Measurements from ENCODE around the gene SLC39A9.

SLC39A9 gene

DNA sequence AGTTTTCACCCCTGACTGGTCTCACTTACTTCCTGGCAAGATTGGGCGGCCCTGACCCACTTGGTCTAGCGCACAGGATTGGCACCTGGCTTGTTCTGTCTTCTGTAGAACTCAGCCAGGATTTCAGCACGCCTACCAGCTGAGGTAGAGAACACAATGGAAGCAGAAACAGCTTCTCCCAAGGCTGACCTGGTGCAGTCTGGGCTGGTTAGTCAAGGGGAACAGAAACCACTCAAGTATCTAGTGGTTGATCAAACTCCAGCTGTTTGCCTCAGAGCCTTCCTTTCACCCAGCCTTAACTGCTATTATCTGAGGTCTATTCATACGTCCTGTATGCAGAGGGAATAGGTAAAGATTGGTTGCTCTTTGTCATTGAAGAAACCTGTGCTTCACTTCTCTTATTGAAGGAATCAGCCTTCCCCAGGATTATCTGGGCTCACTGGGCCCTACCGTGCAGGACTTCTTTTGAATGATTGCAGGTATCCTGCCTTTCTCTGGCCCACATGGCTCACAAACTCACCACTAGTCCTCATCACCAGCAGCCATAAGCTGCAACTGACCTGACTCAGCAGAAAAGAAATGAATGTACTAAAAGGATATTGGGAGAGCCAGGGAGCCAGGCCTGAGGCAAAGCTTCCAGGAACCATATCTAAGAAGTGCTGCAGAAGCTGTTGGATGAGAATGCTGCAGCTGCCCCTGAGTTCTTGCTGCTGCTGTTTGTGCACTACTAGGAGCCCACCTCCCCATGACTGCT lies 83.5 kb downstream of the SLC39A9 start:
- no peaks in the 10 kb centered on the region for H3K36me3 Mint-ChIP-seq
- H3K4me3 Mint-ChIP-seq = no peak overlapping the region
- no peaks in the 10 kb centered on the region for H3K9me3 Mint-ChIP-seq
- DNase-seq (ENCODE audit: low spot score in 2 of 2) = no peak
- H3K4me1 Mint-ChIP-seq = peaks cover 5% of the 10 kb centered on the region
- H3K27ac Mint-ChIP-seq = no peak overlapping the region
- peak; percentile 80 for ATAC-seq (ENCODE audit: low read depth)
- peaks cover 19% of the 10 kb centered on the region for H3K27me3 Mint-ChIP-seq

DNA sequence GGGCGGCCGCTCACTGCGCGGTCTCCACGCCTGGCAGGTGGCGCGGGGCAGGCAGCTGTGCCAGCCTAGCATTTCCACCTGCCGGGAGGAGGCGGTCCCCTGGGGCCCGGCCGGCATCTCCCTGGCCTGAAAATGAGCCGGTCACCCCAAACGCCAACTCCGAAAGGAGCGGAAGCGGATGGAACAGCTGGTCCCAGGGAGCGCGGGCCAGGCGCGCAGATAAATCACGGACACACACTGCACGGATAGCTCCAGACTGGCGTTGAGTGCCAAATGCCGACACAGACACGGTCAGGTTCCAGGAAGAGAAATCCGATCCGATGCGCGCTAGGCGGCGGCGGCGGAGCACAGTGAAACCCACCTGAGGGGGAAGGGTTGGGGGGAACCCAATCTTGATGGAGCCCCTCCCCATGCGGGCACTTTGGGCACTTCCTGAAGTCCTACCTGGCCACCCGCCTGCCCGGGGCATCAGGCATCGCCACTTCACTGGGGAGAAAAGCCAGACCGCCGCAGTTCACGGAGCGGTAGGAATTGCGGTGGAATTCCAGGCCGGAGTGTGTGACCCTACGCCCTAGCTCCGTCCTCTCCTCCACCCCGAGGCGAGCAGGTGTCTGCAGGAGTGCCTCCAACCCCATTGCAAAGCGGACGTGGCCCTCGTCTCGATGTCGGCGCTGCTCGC lies 85.4 kb downstream of the SLC39A9 start:
- ATAC-seq (ENCODE audit: low read depth) (no peak), DNase-seq (ENCODE audit: low spot score in 2 of 2) (no peak)
- Mint-ChIP-seq H3K4me3 (peak overlapping the region; percentile 51), H3K27ac (no peak overlapping the region), H3K36me3 (no peaks in the 10 kb centered on the region), H3K9me3 (no peaks in the 10 kb centered on the region), H3K27me3 (peaks cover 22% of the 10 kb centered on the region), H3K4me1 (peaks cover 5% of the 10 kb centered on the region)

DNA sequence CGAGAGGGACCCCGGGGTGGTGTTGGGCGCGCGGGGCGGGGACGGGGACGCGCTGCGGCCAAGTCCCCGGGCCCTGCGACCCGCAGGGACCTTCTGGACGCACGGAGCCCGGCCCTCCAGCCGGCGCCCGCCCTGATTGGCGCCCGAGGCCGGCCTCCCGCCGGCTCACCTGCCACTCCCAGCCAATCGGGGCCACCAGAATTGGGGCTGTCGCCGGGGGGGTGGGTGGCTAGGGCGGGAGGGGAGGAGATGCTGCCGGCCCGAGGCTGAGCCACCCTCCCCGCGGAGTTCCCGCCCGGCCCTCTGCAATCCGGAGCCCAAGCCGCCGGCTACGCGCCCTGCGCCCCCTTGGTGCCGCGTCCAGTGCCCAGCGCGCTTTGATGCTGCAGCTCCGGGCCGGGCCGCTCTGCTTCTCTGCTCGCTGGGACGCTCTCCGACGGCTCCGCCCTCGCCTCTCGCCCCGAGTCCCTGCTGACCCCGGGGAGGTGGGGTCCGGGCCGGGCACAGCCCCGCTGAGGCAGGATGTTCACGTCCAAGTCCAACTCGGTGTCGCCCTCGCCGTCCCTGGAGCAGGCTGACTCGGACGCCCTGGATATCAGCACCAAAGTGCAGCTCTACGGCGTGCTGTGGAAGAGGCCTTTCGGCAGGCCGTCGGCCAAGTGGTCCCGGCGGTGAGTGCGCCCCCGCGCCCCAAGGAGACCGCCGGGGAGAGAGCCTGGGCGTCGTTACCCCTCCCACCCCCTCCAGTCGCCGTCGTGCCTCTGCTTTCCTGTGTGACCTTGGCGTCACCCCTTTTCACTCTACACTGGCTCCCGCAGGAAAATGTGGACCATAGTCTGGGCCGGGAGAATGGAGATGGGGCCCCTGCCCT lies 86.2 kb downstream of the SLC39A9 start, which contains the start of gene PLEKHD1:
PLEKHD1 (plus strand) TSS at position 285 of the 871 bp plus-strand sequence; CDS start at position 523, 238 bp downstream.
- H3K9me3 Mint-ChIP-seq = no peaks in the 10 kb centered on the region

DNA sequence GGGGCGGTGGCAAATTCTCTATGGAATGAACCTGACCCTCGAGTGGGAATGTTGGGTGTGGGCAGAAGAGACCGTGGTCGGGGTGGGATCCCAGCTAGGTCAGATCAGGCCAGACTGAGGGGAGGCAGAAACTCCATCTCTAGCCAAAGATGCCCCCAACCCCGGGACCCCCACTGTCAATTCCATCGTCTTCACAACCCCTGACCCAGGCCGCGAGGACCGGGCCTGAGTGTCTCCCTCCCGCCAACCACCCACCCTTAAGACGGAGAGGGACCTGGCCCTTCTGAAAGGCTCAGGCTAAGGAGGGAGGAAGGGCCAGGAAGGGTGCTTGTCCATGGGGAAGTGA lies 86.8 kb downstream of the SLC39A9 start:
- Mint-ChIP-seq H3K36me3 (no peaks in the 10 kb centered on the region), H3K4me1 (peaks cover 2% of the 10 kb centered on the region), H3K27ac (no peak overlapping the region), H3K4me3 (no peak overlapping the region), H3K27me3 (peaks cover 15% of the 10 kb centered on the region), H3K9me3 (no peaks in the 10 kb centered on the region)
- DNase-seq (ENCODE audit: low spot score in 2 of 2) (no peak), ATAC-seq (ENCODE audit: low read depth) (no peak)

More for the DNA sequence above, 86.2 kb downstream of the SLC39A9 start, which contains the start of gene PLEKHD1:
- Mint-ChIP-seq H3K4me3 (peak within 1 kb of the TSS; percentile 51), H3K36me3 (no peaks in the 10 kb centered on the region), H3K27ac (no peak within 1 kb of the TSS), H3K4me1 (peaks cover 5% of the 10 kb centered on the region), H3K27me3 (peaks cover 18% of the 10 kb centered on the region)
- DNase-seq (ENCODE audit: low spot score in 2 of 2) (no peak), ATAC-seq (ENCODE audit: low read depth) (no peak)

DNA sequence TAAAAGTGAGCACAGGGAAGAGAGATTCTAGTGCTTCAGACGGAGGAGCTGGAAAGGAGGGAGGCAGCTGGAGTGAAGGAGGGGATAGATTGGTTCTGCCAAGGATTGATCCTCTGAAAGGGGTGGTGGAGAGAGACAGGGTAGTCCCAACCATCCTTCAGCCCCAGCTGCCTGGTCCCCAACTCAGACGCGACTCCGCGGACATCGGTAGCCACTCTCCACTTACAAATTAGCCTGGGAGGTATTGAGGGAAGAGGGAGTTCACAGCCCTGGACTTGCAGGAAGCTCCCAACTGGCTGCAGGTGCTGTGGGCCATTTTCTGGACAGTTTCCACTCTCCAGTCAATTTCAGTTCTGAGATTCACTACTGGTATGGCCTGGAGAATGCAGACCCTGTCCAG lies 87.2 kb downstream of the SLC39A9 start:
- peaks cover 15% of the 10 kb centered on the region for H3K27me3 Mint-ChIP-seq
- H3K36me3 Mint-ChIP-seq = no peaks in the 10 kb centered on the region
- H3K4me1 Mint-ChIP-seq = peaks cover 2% of the 10 kb centered on the region
- no peaks in the 10 kb centered on the region for H3K9me3 Mint-ChIP-seq
- ATAC-seq (ENCODE audit: low read depth) = no peak
- H3K27ac Mint-ChIP-seq = no peak overlapping the region
- no peak overlapping the region for H3K4me3 Mint-ChIP-seq
- DNase-seq (ENCODE audit: low spot score in 2 of 2) = no peak

DNA sequence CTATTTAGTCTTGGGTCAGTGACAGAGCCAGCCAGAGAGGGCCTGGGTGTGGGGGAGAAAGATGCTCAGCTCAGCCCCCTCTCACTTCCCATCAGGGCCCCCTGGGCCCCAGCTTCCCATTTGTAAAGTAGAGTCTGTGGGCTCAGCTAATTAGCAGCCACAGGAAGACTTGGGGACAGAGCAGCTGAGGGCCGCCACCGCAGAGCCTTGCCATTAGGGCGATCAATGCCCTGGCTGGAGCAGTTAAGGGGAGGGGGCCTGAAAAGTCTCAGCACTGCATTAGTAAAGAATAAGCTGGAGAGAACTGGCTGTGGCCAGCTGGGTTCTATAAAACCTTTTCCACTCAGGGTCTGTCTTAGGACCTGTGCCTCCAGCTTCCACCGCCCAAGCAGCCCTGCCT lies 88.7 kb downstream of the SLC39A9 start:
- peaks cover 15% of the 10 kb centered on the region for H3K27me3 Mint-ChIP-seq
- H3K9me3 Mint-ChIP-seq = no peaks in the 10 kb centered on the region
- no peak for DNase-seq (ENCODE audit: low spot score in 2 of 2)
- no peak overlapping the region for H3K27ac Mint-ChIP-seq
- no peaks in the 10 kb centered on the region for H3K4me1 Mint-ChIP-seq
- no peak for ATAC-seq (ENCODE audit: low read depth)
- no peak overlapping the region for H3K4me3 Mint-ChIP-seq
- H3K36me3 Mint-ChIP-seq = no peaks in the 10 kb centered on the region

DNA sequence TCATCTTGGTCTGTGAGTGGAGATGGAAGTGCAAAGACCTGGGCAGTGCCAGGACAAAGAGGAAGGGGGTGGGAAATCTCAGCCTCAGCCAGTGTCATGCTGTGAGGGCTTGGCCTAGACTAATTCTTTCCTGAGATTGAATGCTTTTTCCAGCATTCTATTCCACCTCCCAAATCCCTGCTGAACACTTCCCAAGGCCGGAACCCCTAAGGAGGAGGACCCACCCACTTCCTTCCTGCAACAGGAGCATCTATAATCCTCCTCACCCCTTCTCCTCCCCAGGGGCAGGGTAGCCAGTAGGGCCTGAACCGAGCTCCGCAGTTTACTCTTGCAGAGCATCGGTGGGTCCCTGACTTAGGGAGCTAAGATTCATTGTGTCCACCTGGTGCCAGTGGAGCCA lies 89.3 kb downstream of the SLC39A9 start:
- no peak overlapping the region for H3K4me3 Mint-ChIP-seq
- peaks cover 15% of the 10 kb centered on the region for H3K27me3 Mint-ChIP-seq
- H3K27ac Mint-ChIP-seq = no peak overlapping the region
- H3K9me3 Mint-ChIP-seq = no peaks in the 10 kb centered on the region
- no peaks in the 10 kb centered on the region for H3K4me1 Mint-ChIP-seq
- DNase-seq (ENCODE audit: low spot score in 2 of 2) (no peak), ATAC-seq (ENCODE audit: low read depth) (no peak)
- H3K36me3 Mint-ChIP-seq = no peaks in the 10 kb centered on the region

DNA sequence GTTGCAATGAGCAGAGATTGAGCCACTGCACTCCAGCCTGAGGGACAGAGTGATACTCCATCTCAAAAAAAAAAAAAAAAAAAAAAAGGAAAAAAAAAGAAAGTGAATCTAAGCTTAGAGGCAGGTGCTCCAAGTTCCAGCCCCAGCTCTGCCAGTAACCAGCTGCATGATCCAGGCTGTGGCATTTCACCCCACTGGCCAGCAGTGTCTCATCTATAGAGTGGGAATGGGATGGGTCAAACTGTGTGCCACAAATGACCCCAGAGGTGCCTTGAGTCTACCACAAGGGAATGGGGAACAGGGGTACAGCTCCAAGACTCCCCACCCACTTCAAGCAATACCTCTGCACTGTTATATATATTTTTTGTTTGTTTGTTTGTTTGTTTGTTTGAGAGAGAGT lies 91.0 kb downstream of the SLC39A9 start:
- ATAC-seq (ENCODE audit: low read depth) (no peak), DNase-seq (ENCODE audit: low spot score in 2 of 2) (no peak)
- Mint-ChIP-seq H3K27ac (no peak overlapping the region), H3K36me3 (no peaks in the 10 kb centered on the region), H3K4me3 (no peak overlapping the region), H3K9me3 (no peaks in the 10 kb centered on the region), H3K27me3 (peaks cover 10% of the 10 kb centered on the region), H3K4me1 (no peaks in the 10 kb centered on the region)

DNA sequence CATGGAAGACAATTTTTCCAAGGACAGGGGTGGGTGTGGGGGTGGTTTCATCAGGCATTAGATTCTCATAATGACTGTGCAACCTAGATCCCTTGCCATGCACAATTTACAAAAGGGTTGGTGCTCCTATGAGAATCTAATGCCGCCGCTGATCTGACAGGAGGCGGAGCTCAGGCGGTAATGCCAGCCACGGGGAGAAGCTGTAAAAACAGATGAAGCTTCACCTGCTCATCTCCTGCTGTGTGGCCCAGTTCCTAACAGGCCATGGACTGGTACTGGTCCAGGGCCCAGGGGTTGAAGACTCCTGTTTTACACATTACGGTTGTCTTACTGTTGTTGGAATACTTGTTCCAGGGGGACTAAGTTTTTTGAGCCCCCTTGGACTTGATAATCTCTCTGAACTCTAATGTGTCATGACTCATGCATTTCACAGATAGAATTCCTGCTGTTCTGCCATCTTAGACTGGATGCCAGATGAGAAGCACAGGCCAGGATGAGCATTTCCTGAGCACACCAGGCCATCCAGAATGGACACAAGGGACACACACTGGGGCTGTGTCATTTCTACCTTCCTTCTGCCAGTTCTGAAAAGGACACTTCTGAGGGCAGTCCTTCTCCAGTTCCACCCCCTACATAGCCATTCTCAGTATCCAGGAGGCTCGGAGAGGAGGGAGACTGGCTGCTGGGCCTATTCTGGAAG lies 91.9 kb downstream of the SLC39A9 start:
- H3K4me1 Mint-ChIP-seq = no peaks in the 10 kb centered on the region
- H3K27me3 Mint-ChIP-seq = peaks cover 15% of the 10 kb centered on the region
- no peak for ATAC-seq (ENCODE audit: low read depth)

DNA sequence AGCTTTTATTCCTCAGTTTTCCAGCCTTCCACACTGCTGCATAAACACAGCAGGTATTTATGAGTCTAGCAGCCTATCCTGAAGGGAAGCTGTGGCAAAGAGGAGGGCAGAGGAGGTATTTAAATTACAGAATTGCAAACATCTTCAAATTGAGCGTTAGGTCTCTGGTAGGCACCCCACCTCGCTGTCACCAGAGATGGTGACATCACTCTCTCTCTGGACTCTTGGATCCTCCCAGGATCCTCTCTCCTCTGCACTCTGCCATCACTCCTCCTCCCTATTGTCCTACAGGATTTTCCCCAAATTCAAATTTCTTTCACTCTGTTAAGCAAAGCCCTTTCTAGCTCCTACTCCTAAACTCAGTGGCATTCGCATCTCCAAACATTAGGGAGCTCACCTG lies 92.7 kb downstream of the SLC39A9 start:
- Mint-ChIP-seq H3K36me3 (peaks cover 1% of the 10 kb centered on the region), H3K27me3 (peaks cover 16% of the 10 kb centered on the region), H3K9me3 (no peaks in the 10 kb centered on the region), H3K4me3 (no peak overlapping the region), H3K4me1 (no peaks in the 10 kb centered on the region), H3K27ac (no peak overlapping the region)
- ATAC-seq (ENCODE audit: low read depth) (no peak), DNase-seq (ENCODE audit: low spot score in 2 of 2) (no peak)

More for the DNA sequence above, 91.9 kb downstream of the SLC39A9 start:
- H3K27ac Mint-ChIP-seq = no peak overlapping the region
- H3K9me3 Mint-ChIP-seq = no peaks in the 10 kb centered on the region
- H3K36me3 Mint-ChIP-seq = no peaks in the 10 kb centered on the region
- H3K4me3 Mint-ChIP-seq = no peak overlapping the region
- DNase-seq (ENCODE audit: low spot score in 2 of 2) = no peak

DNA sequence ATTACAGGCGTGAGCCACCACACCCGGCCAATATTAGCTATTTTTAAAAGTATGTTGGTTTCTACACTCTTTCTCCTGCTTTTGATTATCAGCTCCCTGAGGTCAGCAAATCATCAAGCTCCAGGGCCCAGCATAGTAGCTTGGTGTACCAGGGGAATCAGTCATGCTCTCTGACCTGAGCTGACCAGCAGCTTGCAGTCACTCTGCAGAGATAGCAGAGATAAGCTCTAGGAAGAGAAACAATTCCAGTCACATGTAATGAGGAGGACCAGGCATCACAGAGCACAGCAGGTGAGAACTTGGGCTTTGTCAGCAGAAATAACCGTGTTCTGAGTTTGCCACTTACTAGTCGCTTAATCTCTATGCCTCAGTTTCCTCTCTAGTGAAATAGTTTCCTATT lies 94.5 kb downstream of the SLC39A9 start:
- no peaks in the 10 kb centered on the region for H3K9me3 Mint-ChIP-seq
- H3K4me3 Mint-ChIP-seq = no peak overlapping the region
- ATAC-seq (ENCODE audit: low read depth) = no peak
- peaks cover 1% of the 10 kb centered on the region for H3K36me3 Mint-ChIP-seq
- H3K27ac Mint-ChIP-seq = no peak overlapping the region
- DNase-seq (ENCODE audit: low spot score in 2 of 2) = no peak
- no peaks in the 10 kb centered on the region for H3K4me1 Mint-ChIP-seq
- H3K27me3 Mint-ChIP-seq = peaks cover 13% of the 10 kb centered on the region

DNA sequence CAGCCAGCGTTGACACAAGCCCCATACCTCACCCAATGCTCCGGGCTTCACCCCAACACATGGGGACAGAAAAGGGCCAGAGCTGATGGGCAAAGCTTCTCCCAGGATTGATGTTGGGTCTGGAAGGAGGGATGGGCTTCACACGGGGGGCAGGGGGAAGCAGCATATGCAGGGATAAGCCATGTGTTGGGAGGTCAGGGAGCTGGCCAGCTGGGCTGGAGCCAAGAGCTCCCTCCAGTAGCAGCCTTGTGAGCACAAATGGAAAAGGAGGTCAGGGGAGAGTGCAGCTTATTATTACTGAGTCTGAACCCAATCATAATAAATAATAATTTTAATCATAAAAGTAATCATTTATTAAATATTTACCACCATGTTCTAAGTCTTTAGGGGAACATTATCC lies 95.3 kb downstream of the SLC39A9 start:
- Mint-ChIP-seq H3K36me3 (peaks cover 3% of the 10 kb centered on the region), H3K4me1 (no peaks in the 10 kb centered on the region), H3K9me3 (no peaks in the 10 kb centered on the region), H3K4me3 (no peak overlapping the region), H3K27ac (no peak overlapping the region), H3K27me3 (peaks cover 13% of the 10 kb centered on the region)
- DNase-seq (ENCODE audit: low spot score in 2 of 2) (no peak), ATAC-seq (ENCODE audit: low read depth) (no peak)

DNA sequence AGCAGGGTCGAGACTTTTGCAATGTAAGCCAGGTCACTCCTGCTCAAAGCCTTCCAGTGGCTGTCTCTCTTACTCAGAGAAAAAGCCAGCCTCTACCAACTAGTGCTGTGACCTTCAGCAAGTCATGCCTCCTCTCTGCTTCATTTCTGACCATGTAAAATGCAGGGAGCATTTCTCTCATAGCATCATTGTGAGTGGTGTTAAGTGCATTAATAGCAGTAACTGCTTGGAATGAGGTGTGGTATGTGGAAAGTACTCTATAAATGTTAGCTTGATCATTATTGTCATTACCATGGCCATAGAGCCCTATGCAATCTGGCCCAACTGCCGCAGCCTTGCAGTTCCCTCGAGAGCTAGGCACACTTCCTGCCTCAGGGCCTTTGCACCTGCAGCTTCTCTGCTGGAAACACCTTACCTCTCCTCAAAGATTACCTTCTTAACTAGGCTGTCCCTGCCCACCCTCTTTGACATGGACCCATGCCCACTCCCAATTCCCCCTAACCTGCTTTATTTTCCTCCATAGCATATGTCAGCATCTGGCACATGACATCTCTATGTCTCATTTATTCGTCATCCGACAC lies 96.9 kb downstream of the SLC39A9 start:
- Mint-ChIP-seq H3K27me3 (peaks cover 12% of the 10 kb centered on the region), H3K9me3 (no peaks in the 10 kb centered on the region), H3K4me3 (no peak overlapping the region), H3K4me1 (no peaks in the 10 kb centered on the region), H3K36me3 (peaks cover 3% of the 10 kb centered on the region), H3K27ac (no peak overlapping the region)
- ATAC-seq (ENCODE audit: low read depth) (no peak), DNase-seq (ENCODE audit: low spot score in 2 of 2) (no peak)
